Left ventricle myocardium inferior (tissue), 1 donor: ENCODE data around the gene ABLIM1. TPM values are rescaled to one million over a fixed set of nuclear protein-coding genes. Genes with fewer than 3 reads are reported as not detected.
A peak's percentile ranks its signal among the peaks of the same experiment; 100 is the strongest.

ENCODE experiments used
- DNase-seq: peaks from one replicate; pipeline ENCODE4 v3.0.0-alpha.2; 2020
- H3K27ac ChIP-seq: fragments of 200-600 bp; replicated peaks from 2 replicates; pipeline ENCODE4 v1.8.0; 2021
- H3K27me3 ChIP-seq: fragments of 200-600 bp; 2 replicates; pipeline ENCODE4 v1.8.0; 2021; ENCODE audit warnings: low read depth
- H3K36me3 ChIP-seq: fragments of 200-600 bp; 2 replicates; pipeline ENCODE4 v1.8.0; 2021
- H3K4me1 ChIP-seq: fragments of 200-600 bp; 2 replicates; pipeline ENCODE4 v1.8.0; 2021
- H3K4me3 ChIP-seq: fragments of 200-600 bp; 2 replicates; pipeline ENCODE4 v1.8.0; 2021; ENCODE audit warnings: mild to moderate bottlenecking, moderate library complexity
- H3K9me3 ChIP-seq: fragments of 200-600 bp; replicated peaks from 2 replicates; pipeline ENCODE4 v1.8.0; 2021
- intact Hi-C: fragments of 100-400 bp; cut with micrococcal nuclease; formaldehyde crosslinking; loops from one replicate; pipeline ENCODE4 v1.11.0; 2022
- total RNA-seq: library from RNA; stranded (reverse); fragmentation: NEBNext Ultra II Directional; extraction: Animal tissue kit (Norgen Biotek cat#: 25700); gene quantifications from one replicate; pipeline ENCODE4 v1.2.1, GENCODE V29; 2021
- TF ChIP-seq, protein P1 (sequence below): fragments of 200-600 bp; IDR thresholded peaks from 2 replicates; pipeline ENCODE4 v1.8.0; 2021; ENCODE audit warnings: antibody characterized with exemption, mild to moderate bottlenecking, borderline replicate concordance
- donor health status: DM: no; HTN: yes; CAD: no; lungs with severe emphysema.

ABLIM1 gene
- total RNA-seq, 1 donor from 2014 or later = 674 TPM

DNA sequence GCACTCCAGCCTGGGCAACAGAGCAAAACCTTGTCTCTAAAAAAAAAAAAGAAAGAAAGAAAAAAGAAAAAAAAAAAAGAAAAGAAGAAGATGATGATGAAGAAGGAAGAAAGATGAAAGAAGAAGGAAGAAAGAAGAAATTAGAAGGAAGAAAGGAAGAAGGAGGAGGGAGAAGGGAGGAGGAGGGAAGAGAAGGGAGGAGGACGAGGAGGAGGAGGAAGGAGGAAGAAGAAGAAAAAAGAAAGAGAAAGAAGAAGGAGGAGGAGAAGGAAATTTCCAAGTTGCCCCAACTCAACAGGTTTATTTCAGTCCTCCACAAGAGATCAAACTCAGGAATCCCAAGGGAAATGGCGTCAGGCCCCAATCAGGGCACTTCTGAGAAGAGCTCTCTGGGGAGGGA is 115.7 kb downstream of the ABLIM1 start:
- intact Hi-C loops = no loop called here
- Histone ChIP-seq H3K4me1 (peaks cover 94% of the 10 kb centered on the region), H3K36me3 (peaks cover 56% of the 10 kb centered on the region), H3K9me3 (no peaks in the 10 kb centered on the region), H3K4me3 (no peak overlapping the region), H3K27ac (peak overlapping the region; percentile 82), H3K27me3 (no peaks in the 10 kb centered on the region)
- TF ChIP-seq, protein P1, sequence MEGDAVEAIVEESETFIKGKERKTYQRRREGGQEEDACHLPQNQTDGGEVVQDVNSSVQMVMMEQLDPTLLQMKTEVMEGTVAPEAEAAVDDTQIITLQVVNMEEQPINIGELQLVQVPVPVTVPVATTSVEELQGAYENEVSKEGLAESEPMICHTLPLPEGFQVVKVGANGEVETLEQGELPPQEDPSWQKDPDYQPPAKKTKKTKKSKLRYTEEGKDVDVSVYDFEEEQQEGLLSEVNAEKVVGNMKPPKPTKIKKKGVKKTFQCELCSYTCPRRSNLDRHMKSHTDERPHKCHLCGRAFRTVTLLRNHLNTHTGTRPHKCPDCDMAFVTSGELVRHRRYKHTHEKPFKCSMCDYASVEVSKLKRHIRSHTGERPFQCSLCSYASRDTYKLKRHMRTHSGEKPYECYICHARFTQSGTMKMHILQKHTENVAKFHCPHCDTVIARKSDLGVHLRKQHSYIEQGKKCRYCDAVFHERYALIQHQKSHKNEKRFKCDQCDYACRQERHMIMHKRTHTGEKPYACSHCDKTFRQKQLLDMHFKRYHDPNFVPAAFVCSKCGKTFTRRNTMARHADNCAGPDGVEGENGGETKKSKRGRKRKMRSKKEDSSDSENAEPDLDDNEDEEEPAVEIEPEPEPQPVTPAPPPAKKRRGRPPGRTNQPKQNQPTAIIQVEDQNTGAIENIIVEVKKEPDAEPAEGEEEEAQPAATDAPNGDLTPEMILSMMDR = no peak
- no peak for DNase-seq

- H3K36me3 ChIP-seq = peaks cover 55% of the 10 kb centered on the region
- no peak overlapping the region for H3K4me3 ChIP-seq
- no peaks in the 10 kb centered on the region for H3K9me3 ChIP-seq
- no peak for DNase-seq
- peak overlapping the region; percentile 82 for H3K27ac ChIP-seq
- TF ChIP-seq, protein P1 = no peak
- intact Hi-C loops = no loop called here
- peaks cover 90% of the 10 kb centered on the region for H3K4me1 ChIP-seq
- no peaks in the 10 kb centered on the region for H3K27me3 ChIP-seq
Measured at GRCh38 chr10:114541797-114542160, 116.3 kb downstream of the ABLIM1 start.

GRCh38 chr10:114541081-114541796 is 116.8 kb downstream of the ABLIM1 start:
- peaks cover 55% of the 10 kb centered on the region for H3K36me3 ChIP-seq
- intact Hi-C loops = no loop called here
- TF ChIP-seq, protein P1 = no peak
- no peak overlapping the region for H3K4me3 ChIP-seq
- no peaks in the 10 kb centered on the region for H3K27me3 ChIP-seq
- peak; percentile 62 for DNase-seq
- H3K4me1 ChIP-seq = peaks cover 84% of the 10 kb centered on the region
- no peaks in the 10 kb centered on the region for H3K9me3 ChIP-seq
- H3K27ac ChIP-seq = peak overlapping the region; percentile 82

- H3K36me3 ChIP-seq = peaks cover 48% of the 10 kb centered on the region
- peak overlapping the region; percentile 82 for H3K27ac ChIP-seq
- intact Hi-C loops = no loop called here
- no peaks in the 10 kb centered on the region for H3K27me3 ChIP-seq
- H3K4me1 ChIP-seq = peaks cover 74% of the 10 kb centered on the region
- H3K9me3 ChIP-seq = no peaks in the 10 kb centered on the region
- TF ChIP-seq, protein P1 = no peak
- no peak for DNase-seq
- no peak overlapping the region for H3K4me3 ChIP-seq
Measured at GRCh38 chr10:114540236-114540635, 117.8 kb downstream of the ABLIM1 start.

- no peak overlapping the region for H3K4me3 ChIP-seq
- TF ChIP-seq, protein P1 = no peak
- H3K36me3 ChIP-seq = peaks cover 48% of the 10 kb centered on the region
- no peaks in the 10 kb centered on the region for H3K9me3 ChIP-seq
- H3K4me1 ChIP-seq = peaks cover 72% of the 10 kb centered on the region
- no peaks in the 10 kb centered on the region for H3K27me3 ChIP-seq
- intact Hi-C loops = no loop called here
- peak overlapping the region; percentile 82 for H3K27ac ChIP-seq
- DNase-seq = no peak
Measured at GRCh38 chr10:114539623-114540022, 118.5 kb downstream of the ABLIM1 start.
